GM23338 (cell line): ENCODE data around the gene NOP9. TPM values are rescaled to one million over a fixed set of nuclear protein-coding genes. Genes with fewer than 3 reads are reported as not detected.

ENCODE experiments used
- ATAC-seq: fragments of 200-7000 bp; cut with Tn5 transposase; 3 replicates; pipeline ENCODE4 v1.9.1; 2020
- DNase-seq: peaks from one replicate; pipeline ENCODE4 v3.0.0-alpha.2; 2015; ENCODE audit warnings: low spot score
- H2AFZ ChIP-seq: fragments of 200-600 bp; sonication (generic); 2 replicates; pipeline ENCODE4 v1.8.0; 2016; ENCODE audit warnings: antibody characterized with exemption, mild to moderate bottlenecking, moderate library complexity
- H3F3A ChIP-seq: fragments of 200-600 bp; sonication (generic); replicated peaks from 2 replicates; pipeline ENCODE4 v1.8.0; 2017; ENCODE audit warnings: antibody characterized with exemption, mixed run types, low read depth
- H3K27ac ChIP-seq: fragments of 200-600 bp; sonication (generic); 2 replicates; pipeline ENCODE4 v1.6.1; 2016; ENCODE audit warnings: low read depth
- H3K27me3 ChIP-seq: fragments of 200-600 bp; sonication (generic); 2 replicates; pipeline ENCODE4 v1.8.0; 2016; ENCODE audit warnings: mild to moderate bottlenecking, mixed run types, moderate library complexity; ENCODE audit not compliant: insufficient read depth
- H3K36me3 ChIP-seq: fragments of 200-600 bp; sonication (generic); 2 replicates; pipeline ENCODE4 v1.8.0; 2016; ENCODE audit warnings: mild to moderate bottlenecking; ENCODE audit not compliant: insufficient read depth
- H3K4me1 ChIP-seq: fragments of 200-600 bp; sonication (generic); 2 replicates; pipeline ENCODE4 v1.8.0; 2016; ENCODE audit warnings: mild to moderate bottlenecking, moderate library complexity; ENCODE audit not compliant: insufficient read depth
- H3K4me2 ChIP-seq: fragments of 200-600 bp; sonication (generic); 2 replicates; pipeline ENCODE4 v1.7.1; 2017; ENCODE audit warnings: mixed run types
- H3K4me3 ChIP-seq: fragments of 200-600 bp; sonication (generic); 2 replicates; pipeline ENCODE4 v1.6.1; 2016; ENCODE audit warnings: mixed run types
- H3K79me2 ChIP-seq: fragments of 200-600 bp; sonication (generic); replicated peaks from 2 replicates; pipeline ENCODE4 v1.8.0; 2017; ENCODE audit warnings: mild to moderate bottlenecking; ENCODE audit not compliant: insufficient read depth
- H3K9me2 ChIP-seq: fragments of 200-600 bp; sonication (generic); 2 replicates; pipeline ENCODE4 v1.8.0; 2017; ENCODE audit not compliant: insufficient read depth
- H4K20me1 ChIP-seq: fragments of 200-600 bp; sonication (generic); replicated peaks from 2 replicates; pipeline ENCODE4 v1.8.0; 2017; ENCODE audit warnings: mild to moderate bottlenecking; ENCODE audit not compliant: insufficient read depth
- H3K27ac Mint-ChIP-seq: 2 replicates; pipeline ENCODE4 v1.8.0; 2020; ENCODE audit warnings: inconsistent platforms, mild to moderate bottlenecking, moderate library complexity, mixed read lengths
- H3K27me3 Mint-ChIP-seq: 3 replicates; pipeline ENCODE4 v1.8.0; 2022; ENCODE audit warnings: low read depth, mild to moderate bottlenecking, moderate library complexity, mixed read lengths, inconsistent platforms; ENCODE audit not compliant: insufficient read depth, poor library complexity
- H3K36me3 Mint-ChIP-seq: 3 replicates; pipeline ENCODE4 v1.8.0; 2021; ENCODE audit warnings: low read depth, mild to moderate bottlenecking, inconsistent platforms, moderate library complexity, mixed read lengths
- H3K4me1 Mint-ChIP-seq: 3 replicates; pipeline ENCODE4 v1.8.0; 2020; ENCODE audit warnings: mild to moderate bottlenecking, inconsistent platforms, mixed read lengths
- H3K4me3 Mint-ChIP-seq: 3 replicates; pipeline ENCODE4 v1.8.0; 2021; ENCODE audit warnings: moderate library complexity, mild to moderate bottlenecking, inconsistent platforms, mixed read lengths
- H3K9me3 Mint-ChIP-seq: 3 replicates; pipeline ENCODE4 v1.8.0; 2020; ENCODE audit warnings: moderate library complexity, mild to moderate bottlenecking, inconsistent platforms, mixed read lengths
- CREB1 ChIP-seq: fragments of 250-450 bp; sonication (Bioruptor Pico); IDR thresholded peaks from 2 replicates; pipeline ENCODE4 v1.5.0; 2020; ENCODE audit warnings: low read depth, mild to moderate bottlenecking, moderate library complexity
- EZH2 ChIP-seq: fragments of 200-600 bp; sonication (generic); IDR thresholded peaks from one replicate; pipeline ENCODE4 v1.8.0; 2017; ENCODE audit warnings: antibody characterized with exemption, mild to moderate bottlenecking, low read depth; ENCODE audit not compliant: unreplicated experiment
- JUNB ChIP-seq: IDR thresholded peaks from one replicate; pipeline ENCODE4 v1.6.1; 2016; ENCODE audit warnings: antibody characterized with exemption; ENCODE audit not compliant: unreplicated experiment
- ZNF114 ChIP-seq: fragments of 250-450 bp; sonication (Bioruptor Pico); IDR thresholded peaks from 2 replicates; pipeline ENCODE4 v1.5.0; 2020; ENCODE audit warnings: mild to moderate bottlenecking, moderate library complexity
- ZNF331 ChIP-seq: fragments of 250-450 bp; sonication (Bioruptor Pico); IDR thresholded peaks from 2 replicates; pipeline ENCODE4 v1.5.0; 2020; ENCODE audit warnings: low read depth, mild to moderate bottlenecking, moderate library complexity
- polyA plus RNA-seq: library from polyadenylated mRNA; unstranded; fragments of >200 nt; fragmentation: Nextera tagmentation; extraction: Ambion mirVana; gene quantifications from 2 replicates; pipeline ENCODE4 v1.2.1, GENCODE V29; 2016
- total RNA-seq: library from RNA; depleted of rRNA; stranded (reverse); fragments of >200 nt; shearing (Covaris generic); gene quantifications from 2 replicates; pipeline ENCODE4 v1.2.3, GENCODE V29; 2014
- TF ChIP-seq, protein P1 (sequence below): IDR thresholded peaks from 2 replicates; pipeline ENCODE4 v1.6.1; 2016; ENCODE audit warnings: antibody characterized with exemption
- TF ChIP-seq, protein P2 (sequence below): fragments of 250-450 bp; sonication (Bioruptor Pico); IDR thresholded peaks from 2 replicates; pipeline ENCODE4 v1.5.0; 2020; ENCODE audit warnings: mild to moderate bottlenecking, moderate library complexity
- TF ChIP-seq, protein P3 (sequence below): IDR thresholded peaks from one replicate; pipeline ENCODE4 v1.6.1; 2018; ENCODE audit warnings: antibody characterized with exemption; ENCODE audit not compliant: unreplicated experiment

NOP9 gene
- total and polyA plus RNA-seq, 2 experiments from 2014 or later: 7.9 to 32.8 TPM

DNA sequence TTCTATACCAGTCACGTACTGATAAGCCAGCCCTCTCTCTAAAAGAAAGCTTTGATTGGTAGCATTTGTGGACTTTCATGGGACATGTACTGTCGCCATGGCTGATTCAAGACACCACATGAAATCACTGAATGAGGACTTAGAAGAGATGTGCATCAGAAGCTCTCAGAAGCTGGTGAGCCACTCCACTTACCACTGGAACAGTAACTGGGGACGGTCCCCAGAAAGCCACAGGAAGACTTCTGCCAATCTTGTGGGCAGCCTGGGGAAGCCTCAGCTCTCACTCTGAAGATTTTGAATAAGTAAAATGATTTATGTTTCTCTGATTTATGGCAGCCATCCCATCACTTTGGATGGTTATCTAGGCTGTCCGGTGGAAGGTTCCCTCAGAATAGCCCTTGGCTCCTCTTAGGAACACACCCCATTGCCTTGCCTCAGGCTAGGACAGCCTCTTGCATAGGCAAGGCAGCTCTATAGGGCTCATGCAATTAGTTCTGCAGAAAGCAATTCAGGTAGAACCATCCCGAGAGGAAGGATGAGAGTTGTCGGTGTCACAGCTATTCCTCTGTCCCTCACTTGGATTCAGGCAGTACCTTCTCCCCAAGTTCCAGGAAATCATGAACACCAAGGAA lies 9.9 kb upstream of the NOP9 start (continued):
- TF ChIP-seq ZNF114 (CRISPR knock-in tag) (no peak), EZH2 (no peak)
- TF ChIP-seq, protein P1, sequence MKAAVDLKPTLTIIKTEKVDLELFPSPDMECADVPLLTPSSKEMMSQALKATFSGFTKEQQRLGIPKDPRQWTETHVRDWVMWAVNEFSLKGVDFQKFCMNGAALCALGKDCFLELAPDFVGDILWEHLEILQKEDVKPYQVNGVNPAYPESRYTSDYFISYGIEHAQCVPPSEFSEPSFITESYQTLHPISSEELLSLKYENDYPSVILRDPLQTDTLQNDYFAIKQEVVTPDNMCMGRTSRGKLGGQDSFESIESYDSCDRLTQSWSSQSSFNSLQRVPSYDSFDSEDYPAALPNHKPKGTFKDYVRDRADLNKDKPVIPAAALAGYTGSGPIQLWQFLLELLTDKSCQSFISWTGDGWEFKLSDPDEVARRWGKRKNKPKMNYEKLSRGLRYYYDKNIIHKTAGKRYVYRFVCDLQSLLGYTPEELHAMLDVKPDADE: no peak

GRCh38 chr14:24290746-24291145 lies 8.9 kb upstream of the NOP9 start:
- no peaks in the 10 kb centered on the region for H3K9me2 ChIP-seq
- H4K20me1 ChIP-seq: no peaks in the 10 kb centered on the region; the same call in 1 of the 2 replicates
- H3K27me3 Mint-ChIP-seq: peaks cover 9% of the 10 kb centered on the region
- H3K27me3 ChIP-seq: no peaks in the 10 kb centered on the region
- H3K4me1 Mint-ChIP-seq: no peaks in the 10 kb centered on the region
- H3K4me2 ChIP-seq: no peak overlapping the region
- H3K36me3 Mint-ChIP-seq: peaks cover 2% of the 10 kb centered on the region; the same call in 2 of the 3 replicates
- TF ChIP-seq, protein P2, sequence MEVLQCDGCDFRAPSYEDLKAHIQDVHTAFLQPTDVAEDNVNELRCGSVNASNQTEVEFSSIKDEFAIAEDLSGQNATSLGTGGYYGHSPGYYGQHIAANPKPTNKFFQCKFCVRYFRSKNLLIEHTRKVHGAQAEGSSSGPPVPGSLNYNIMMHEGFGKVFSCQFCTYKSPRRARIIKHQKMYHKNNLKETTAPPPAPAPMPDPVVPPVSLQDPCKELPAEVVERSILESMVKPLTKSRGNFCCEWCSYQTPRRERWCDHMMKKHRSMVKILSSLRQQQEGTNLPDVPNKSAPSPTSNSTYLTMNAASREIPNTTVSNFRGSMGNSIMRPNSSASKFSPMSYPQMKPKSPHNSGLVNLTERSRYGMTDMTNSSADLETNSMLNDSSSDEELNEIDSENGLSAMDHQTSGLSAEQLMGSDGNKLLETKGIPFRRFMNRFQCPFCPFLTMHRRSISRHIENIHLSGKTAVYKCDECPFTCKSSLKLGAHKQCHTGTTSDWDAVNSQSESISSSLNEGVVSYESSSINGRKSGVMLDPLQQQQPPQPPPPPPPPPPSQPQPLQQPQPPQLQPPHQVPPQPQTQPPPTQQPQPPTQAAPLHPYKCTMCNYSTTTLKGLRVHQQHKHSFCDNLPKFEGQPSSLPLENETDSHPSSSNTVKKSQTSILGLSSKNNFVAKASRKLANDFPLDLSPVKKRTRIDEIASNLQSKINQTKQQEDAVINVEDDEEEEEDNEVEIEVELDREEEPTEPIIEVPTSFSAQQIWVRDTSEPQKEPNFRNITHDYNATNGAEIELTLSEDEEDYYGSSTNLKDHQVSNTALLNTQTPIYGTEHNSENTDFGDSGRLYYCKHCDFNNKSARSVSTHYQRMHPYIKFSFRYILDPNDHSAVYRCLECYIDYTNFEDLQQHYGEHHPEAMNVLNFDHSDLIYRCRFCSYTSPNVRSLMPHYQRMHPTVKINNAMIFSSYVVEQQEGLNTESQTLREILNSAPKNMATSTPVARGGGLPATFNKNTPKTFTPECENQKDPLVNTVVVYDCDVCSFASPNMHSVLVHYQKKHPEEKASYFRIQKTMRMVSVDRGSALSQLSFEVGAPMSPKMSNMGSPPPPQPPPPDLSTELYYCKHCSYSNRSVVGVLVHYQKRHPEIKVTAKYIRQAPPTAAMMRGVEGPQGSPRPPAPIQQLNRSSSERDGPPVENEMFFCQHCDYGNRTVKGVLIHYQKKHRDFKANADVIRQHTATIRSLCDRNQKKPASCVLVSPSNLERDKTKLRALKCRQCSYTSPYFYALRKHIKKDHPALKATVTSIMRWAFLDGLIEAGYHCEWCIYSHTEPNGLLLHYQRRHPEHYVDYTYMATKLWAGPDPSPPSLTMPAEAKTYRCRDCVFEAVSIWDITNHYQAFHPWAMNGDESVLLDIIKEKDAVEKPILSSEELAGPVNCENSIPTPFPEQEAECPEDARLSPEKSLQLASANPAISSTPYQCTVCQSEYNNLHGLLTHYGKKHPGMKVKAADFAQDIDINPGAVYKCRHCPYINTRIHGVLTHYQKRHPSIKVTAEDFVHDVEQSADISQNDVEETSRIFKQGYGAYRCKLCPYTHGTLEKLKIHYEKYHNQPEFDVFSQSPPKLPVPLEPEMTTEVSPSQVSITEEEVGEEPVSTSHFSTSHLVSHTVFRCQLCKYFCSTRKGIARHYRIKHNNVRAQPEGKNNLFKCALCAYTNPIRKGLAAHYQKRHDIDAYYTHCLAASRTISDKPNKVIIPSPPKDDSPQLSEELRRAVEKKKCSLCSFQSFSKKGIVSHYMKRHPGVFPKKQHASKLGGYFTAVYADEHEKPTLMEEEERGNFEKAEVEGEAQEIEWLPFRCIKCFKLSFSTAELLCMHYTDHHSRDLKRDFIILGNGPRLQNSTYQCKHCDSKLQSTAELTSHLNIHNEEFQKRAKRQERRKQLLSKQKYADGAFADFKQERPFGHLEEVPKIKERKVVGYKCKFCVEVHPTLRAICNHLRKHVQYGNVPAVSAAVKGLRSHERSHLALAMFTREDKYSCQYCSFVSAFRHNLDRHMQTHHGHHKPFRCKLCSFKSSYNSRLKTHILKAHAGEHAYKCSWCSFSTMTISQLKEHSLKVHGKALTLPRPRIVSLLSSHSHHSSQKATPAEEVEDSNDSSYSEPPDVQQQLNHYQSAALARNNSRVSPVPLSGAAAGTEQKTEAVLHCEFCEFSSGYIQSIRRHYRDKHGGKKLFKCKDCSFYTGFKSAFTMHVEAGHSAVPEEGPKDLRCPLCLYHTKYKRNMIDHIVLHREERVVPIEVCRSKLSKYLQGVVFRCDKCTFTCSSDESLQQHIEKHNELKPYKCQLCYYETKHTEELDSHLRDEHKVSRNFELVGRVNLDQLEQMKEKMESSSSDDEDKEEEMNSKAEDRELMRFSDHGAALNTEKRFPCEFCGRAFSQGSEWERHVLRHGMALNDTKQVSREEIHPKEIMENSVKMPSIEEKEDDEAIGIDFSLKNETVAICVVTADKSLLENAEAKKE (CRISPR knock-in tag): no peak
- no peak for TF ChIP-seq CREB1 (CRISPR knock-in tag)
- TF ChIP-seq JUNB: no peak
- TF ChIP-seq, protein P3, sequence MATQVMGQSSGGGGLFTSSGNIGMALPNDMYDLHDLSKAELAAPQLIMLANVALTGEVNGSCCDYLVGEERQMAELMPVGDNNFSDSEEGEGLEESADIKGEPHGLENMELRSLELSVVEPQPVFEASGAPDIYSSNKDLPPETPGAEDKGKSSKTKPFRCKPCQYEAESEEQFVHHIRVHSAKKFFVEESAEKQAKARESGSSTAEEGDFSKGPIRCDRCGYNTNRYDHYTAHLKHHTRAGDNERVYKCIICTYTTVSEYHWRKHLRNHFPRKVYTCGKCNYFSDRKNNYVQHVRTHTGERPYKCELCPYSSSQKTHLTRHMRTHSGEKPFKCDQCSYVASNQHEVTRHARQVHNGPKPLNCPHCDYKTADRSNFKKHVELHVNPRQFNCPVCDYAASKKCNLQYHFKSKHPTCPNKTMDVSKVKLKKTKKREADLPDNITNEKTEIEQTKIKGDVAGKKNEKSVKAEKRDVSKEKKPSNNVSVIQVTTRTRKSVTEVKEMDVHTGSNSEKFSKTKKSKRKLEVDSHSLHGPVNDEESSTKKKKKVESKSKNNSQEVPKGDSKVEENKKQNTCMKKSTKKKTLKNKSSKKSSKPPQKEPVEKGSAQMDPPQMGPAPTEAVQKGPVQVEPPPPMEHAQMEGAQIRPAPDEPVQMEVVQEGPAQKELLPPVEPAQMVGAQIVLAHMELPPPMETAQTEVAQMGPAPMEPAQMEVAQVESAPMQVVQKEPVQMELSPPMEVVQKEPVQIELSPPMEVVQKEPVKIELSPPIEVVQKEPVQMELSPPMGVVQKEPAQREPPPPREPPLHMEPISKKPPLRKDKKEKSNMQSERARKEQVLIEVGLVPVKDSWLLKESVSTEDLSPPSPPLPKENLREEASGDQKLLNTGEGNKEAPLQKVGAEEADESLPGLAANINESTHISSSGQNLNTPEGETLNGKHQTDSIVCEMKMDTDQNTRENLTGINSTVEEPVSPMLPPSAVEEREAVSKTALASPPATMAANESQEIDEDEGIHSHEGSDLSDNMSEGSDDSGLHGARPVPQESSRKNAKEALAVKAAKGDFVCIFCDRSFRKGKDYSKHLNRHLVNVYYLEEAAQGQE: no peak
- TF ChIP-seq, protein P1: no peak
- no peak for TF ChIP-seq ZNF331 (CRISPR knock-in tag)
- ATAC-seq (no peak), DNase-seq (no peak)
- no peak overlapping the region for H3K4me3 ChIP-seq
- H3K4me3 Mint-ChIP-seq: no peak overlapping the region; the same call in 2 of the 3 replicates
- H3K79me2 ChIP-seq: no peaks in the 10 kb centered on the region
- H2AFZ ChIP-seq: no peak overlapping the region
- no peaks in the 10 kb centered on the region for H3K9me3 Mint-ChIP-seq
- H3K36me3 ChIP-seq: no peaks in the 10 kb centered on the region
- no peaks in the 10 kb centered on the region for H3F3A ChIP-seq
- no peaks in the 10 kb centered on the region for H3K4me1 ChIP-seq
- no peak overlapping the region for H3K27ac ChIP-seq
- H3K27ac Mint-ChIP-seq: no peak overlapping the region
